ENCODE data around the gene LPP.

Gene LPP

DNA sequence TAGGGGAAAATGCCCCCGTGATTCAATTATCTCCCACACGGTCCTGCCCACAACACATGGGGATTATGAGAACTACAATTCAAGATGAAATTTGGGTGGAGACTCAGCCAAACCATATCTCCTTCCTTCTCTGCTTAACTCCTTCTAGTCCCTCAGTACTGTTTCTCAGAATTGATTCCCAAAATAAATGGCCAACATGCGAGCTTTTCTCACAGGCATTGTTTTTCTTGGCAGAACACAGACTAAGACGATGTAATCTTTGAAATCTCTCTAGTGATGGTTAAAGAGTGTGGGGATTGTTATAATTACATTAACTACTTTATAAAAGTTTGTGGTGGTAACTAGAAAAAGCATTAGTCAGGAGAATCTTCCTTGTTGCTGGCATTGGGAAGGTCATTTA is 366.5 kb downstream of the LPP start:
- CTCF ChIA-PET, result no interaction called here
- POLR2A ChIA-PET, result no interaction called here
- TF ChIP-seq LEF1 (IDR thresholded peaks at IDR 0.05; ENCODE audit: borderline replicate concordance), result no peak
- TF ChIP-seq CTBP1 (IDR thresholded peaks at IDR 0.05; ENCODE audit: borderline replicate concordance), result no peak
- no peak for TF ChIP-seq HDGF (IDR thresholded peaks at IDR 0.05; ENCODE audit: borderline replicate concordance)
- no peak for TF ChIP-seq L3MBTL2 (conservative IDR thresholded peaks at IDR 0.05)
- TF ChIP-seq ARNT (IDR thresholded peaks at IDR 0.05), result no peak
- TF ChIP-seq ZNF384 (IDR thresholded peaks at IDR 0.05), result no peak
- TF ChIP-seq FOXA1 (IDR thresholded peaks at IDR 0.05), result no peak
- TF ChIP-seq BHLHE40 (IDR thresholded peaks at IDR 0.05; ENCODE audit: borderline replicate concordance), result no peak
- TF ChIP-seq SUZ12 (IDR thresholded peaks at IDR 0.05), result no peak
- no peak for TF ChIP-seq SP1 (IDR thresholded peaks at IDR 0.05)
- TF ChIP-seq ELF4 (IDR thresholded peaks at IDR 0.05), result no peak
- no peak for TF ChIP-seq FOXM1 (IDR thresholded peaks at IDR 0.05; ENCODE audit: borderline replicate concordance)
- no peak for TF ChIP-seq PKNOX1 (IDR thresholded peaks at IDR 0.05)
- no peak for DNase-seq (ENCODE audit: extremely low spot score)

DNA sequence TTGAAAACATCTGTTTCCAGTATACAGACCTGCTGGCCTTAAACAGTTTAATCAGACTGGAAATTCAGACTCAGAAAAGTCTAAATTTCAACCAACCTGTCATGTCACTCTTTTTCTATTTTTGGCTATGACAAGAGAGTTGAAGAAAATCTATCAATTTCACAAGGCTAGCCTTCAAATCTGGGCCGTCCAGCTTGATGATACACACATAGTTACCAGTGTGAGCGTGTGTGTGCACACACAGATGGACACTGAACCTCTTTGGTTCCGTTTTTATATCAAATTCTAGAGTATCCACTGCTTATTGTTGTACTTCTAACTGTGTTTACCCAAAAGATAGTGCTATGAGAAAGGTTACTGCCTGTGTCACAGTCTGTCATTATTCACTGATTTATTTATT is 368.2 kb downstream of the LPP start:
- TF ChIP-seq SUZ12 (IDR thresholded peaks at IDR 0.05), result no peak
- TF ChIP-seq BHLHE40 (IDR thresholded peaks at IDR 0.05; ENCODE audit: borderline replicate concordance), result no peak
- no peak for TF ChIP-seq CTBP1 (IDR thresholded peaks at IDR 0.05; ENCODE audit: borderline replicate concordance)
- no peak for TF ChIP-seq FOXA1 (IDR thresholded peaks at IDR 0.05)
- TF ChIP-seq TARDBP (IDR thresholded peaks at IDR 0.05), result no peak
- no peak for TF ChIP-seq L3MBTL2 (conservative IDR thresholded peaks at IDR 0.05)
- no peak for TF ChIP-seq SP1 (IDR thresholded peaks at IDR 0.05)
- TF ChIP-seq HDGF (IDR thresholded peaks at IDR 0.05; ENCODE audit: borderline replicate concordance), result no peak
- TF ChIP-seq PKNOX1 (IDR thresholded peaks at IDR 0.05), result no peak
- no peak for TF ChIP-seq ARNT (IDR thresholded peaks at IDR 0.05)
- TF ChIP-seq LEF1 (IDR thresholded peaks at IDR 0.05; ENCODE audit: borderline replicate concordance), result no peak
- TF ChIP-seq ELF4 (IDR thresholded peaks at IDR 0.05), result no peak
- no peak for TF ChIP-seq ZNF384 (IDR thresholded peaks at IDR 0.05)
- no peak for TF ChIP-seq FOXK2 (IDR thresholded peaks at IDR 0.05)
- no peak for TF ChIP-seq FOXM1 (IDR thresholded peaks at IDR 0.05; ENCODE audit: borderline replicate concordance)
- no peak for TF ChIP-seq NFRKB (IDR thresholded peaks at IDR 0.05)
- no peak for DNase-seq (ENCODE audit: extremely low spot score)
- ChIA-PET CTCF (no interaction called here), POLR2A (no interaction called here)

GRCh38 chr3:188523291-188523690 is 369.3 kb downstream of the LPP start:
- TF ChIP-seq FOXA1 (IDR thresholded peaks at IDR 0.05) (no peak), SUZ12 (IDR thresholded peaks at IDR 0.05) (no peak), SP1 (IDR thresholded peaks at IDR 0.05) (no peak), FOXK2 (IDR thresholded peaks at IDR 0.05) (no peak)
- CTCF ChIA-PET, result no interaction called here
- no peak for DNase-seq (ENCODE audit: extremely low spot score)
- POLR2A ChIA-PET, result no interaction called here

- no peak for DNase-seq (ENCODE audit: extremely low spot score)
- POLR2A ChIA-PET, result no interaction called here
- TF ChIP-seq LEF1 (IDR thresholded peaks at IDR 0.05; ENCODE audit: borderline replicate concordance) (no peak), BHLHE40 (IDR thresholded peaks at IDR 0.05; ENCODE audit: borderline replicate concordance) (no peak), ELF4 (IDR thresholded peaks at IDR 0.05) (no peak), SUZ12 (IDR thresholded peaks at IDR 0.05) (no peak), FOXK2 (IDR thresholded peaks at IDR 0.05) (no peak), SP1 (IDR thresholded peaks at IDR 0.05) (no peak), HDGF (IDR thresholded peaks at IDR 0.05; ENCODE audit: borderline replicate concordance) (no peak), FOXM1 (IDR thresholded peaks at IDR 0.05; ENCODE audit: borderline replicate concordance) (no peak), ZNF384 (IDR thresholded peaks at IDR 0.05) (no peak), FOXA1 (IDR thresholded peaks at IDR 0.05) (no peak), PKNOX1 (IDR thresholded peaks at IDR 0.05) (no peak), NFRKB (IDR thresholded peaks at IDR 0.05) (no peak)
- CTCF ChIA-PET, result no interaction called here
These were observed 370.1 kb downstream of the LPP start for GRCh38 chr3:188524052-188524451.

DNA sequence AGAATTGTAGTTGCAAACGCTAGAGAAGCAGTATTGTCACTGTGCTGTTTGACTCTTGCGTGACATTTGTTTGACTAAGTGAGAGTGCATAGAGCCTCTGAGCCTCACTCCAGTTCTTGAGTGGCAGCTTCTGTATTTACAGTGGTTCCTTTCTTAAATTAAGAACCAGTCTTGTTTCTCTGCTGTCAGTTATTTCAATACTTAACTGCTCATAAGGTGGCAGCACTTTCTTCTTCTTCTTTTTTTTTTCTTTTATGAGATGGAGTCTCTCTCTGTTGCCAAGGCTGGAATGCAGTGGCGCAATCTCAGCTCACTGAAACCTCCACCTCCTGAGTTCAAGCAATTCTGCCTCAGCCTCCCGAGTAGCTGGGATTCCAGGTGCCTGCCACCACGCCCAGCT is 372.1 kb downstream of the LPP start:
- ChIA-PET POLR2A (no interaction called here), CTCF (no interaction called here)
- TF ChIP-seq BHLHE40 (IDR thresholded peaks at IDR 0.05; ENCODE audit: borderline replicate concordance), result no peak
- TF ChIP-seq NFRKB (IDR thresholded peaks at IDR 0.05), result no peak
- no peak for TF ChIP-seq PKNOX1 (IDR thresholded peaks at IDR 0.05)
- no peak for TF ChIP-seq CTBP1 (IDR thresholded peaks at IDR 0.05; ENCODE audit: borderline replicate concordance)
- no peak for TF ChIP-seq HDGF (IDR thresholded peaks at IDR 0.05; ENCODE audit: borderline replicate concordance)
- TF ChIP-seq SUZ12 (IDR thresholded peaks at IDR 0.05), result no peak
- no peak for TF ChIP-seq TARDBP (IDR thresholded peaks at IDR 0.05)
- no peak for TF ChIP-seq FOXM1 (IDR thresholded peaks at IDR 0.05; ENCODE audit: borderline replicate concordance)
- no peak for TF ChIP-seq L3MBTL2 (conservative IDR thresholded peaks at IDR 0.05)
- TF ChIP-seq ELF4 (IDR thresholded peaks at IDR 0.05), result no peak
- TF ChIP-seq FOXA1 (IDR thresholded peaks at IDR 0.05), result no peak
- no peak for DNase-seq (ENCODE audit: extremely low spot score)

GRCh38 chr3:188527389-188527788 is 373.4 kb downstream of the LPP start:
- TF ChIP-seq SP1 (IDR thresholded peaks at IDR 0.05) (no peak), BHLHE40 (IDR thresholded peaks at IDR 0.05; ENCODE audit: borderline replicate concordance) (no peak), NFRKB (IDR thresholded peaks at IDR 0.05) (no peak), PKNOX1 (IDR thresholded peaks at IDR 0.05) (no peak), FOXM1 (IDR thresholded peaks at IDR 0.05; ENCODE audit: borderline replicate concordance) (no peak), ELF4 (IDR thresholded peaks at IDR 0.05) (no peak), ZNF384 (IDR thresholded peaks at IDR 0.05) (no peak), ARNT (IDR thresholded peaks at IDR 0.05) (no peak), L3MBTL2 (conservative IDR thresholded peaks at IDR 0.05) (no peak), FOXA1 (IDR thresholded peaks at IDR 0.05) (no peak), TARDBP (IDR thresholded peaks at IDR 0.05) (no peak), SUZ12 (IDR thresholded peaks at IDR 0.05) (no peak), HDGF (IDR thresholded peaks at IDR 0.05; ENCODE audit: borderline replicate concordance) (no peak)
- no peak for DNase-seq (ENCODE audit: extremely low spot score)
- ChIA-PET CTCF (no interaction called here), POLR2A (no interaction called here)
